ENCODE measurements around the gene SH3RF2.

The SH3RF2 gene

DNA sequence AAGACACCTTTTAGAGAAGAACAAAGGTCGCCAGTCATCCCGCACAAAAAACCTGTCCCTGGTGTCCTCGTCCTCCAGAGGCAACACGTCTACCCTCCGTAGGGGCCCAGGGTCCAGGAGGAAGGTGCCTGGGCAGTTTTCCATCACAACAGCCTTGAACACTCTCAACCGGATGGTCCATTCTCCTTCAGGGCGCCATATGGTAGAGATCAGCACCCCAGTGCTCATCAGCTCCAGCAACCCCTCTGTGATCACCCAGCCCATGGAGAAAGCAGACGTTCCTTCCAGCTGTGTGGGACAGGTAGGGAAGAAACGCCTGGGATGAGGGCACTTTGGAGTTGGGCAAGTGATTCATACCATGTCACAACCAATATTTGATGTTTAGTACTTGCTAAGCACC lies 77.4 kb downstream of the SH3RF2 start:
- no peak for DNase-seq

DNA sequence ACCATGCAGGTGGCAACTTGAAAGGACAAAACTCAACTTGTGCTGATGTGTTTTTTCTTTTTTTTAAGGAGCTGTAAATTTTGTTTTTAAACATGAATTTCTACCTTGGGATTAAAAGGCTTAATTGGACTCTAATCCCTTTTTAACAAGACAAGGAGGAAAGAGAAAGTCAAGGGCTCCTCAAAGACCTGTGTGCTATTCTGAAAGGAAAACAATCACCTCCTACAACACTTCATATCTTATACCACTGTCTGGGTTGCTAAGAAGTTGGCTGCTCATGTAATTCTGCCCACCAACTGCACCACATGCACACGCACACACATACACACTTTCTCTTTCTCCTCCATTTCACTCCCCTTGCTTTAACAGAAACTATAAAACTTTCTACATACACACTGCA lies 78.6 kb downstream of the SH3RF2 start:
- no peak for DNase-seq

DNA sequence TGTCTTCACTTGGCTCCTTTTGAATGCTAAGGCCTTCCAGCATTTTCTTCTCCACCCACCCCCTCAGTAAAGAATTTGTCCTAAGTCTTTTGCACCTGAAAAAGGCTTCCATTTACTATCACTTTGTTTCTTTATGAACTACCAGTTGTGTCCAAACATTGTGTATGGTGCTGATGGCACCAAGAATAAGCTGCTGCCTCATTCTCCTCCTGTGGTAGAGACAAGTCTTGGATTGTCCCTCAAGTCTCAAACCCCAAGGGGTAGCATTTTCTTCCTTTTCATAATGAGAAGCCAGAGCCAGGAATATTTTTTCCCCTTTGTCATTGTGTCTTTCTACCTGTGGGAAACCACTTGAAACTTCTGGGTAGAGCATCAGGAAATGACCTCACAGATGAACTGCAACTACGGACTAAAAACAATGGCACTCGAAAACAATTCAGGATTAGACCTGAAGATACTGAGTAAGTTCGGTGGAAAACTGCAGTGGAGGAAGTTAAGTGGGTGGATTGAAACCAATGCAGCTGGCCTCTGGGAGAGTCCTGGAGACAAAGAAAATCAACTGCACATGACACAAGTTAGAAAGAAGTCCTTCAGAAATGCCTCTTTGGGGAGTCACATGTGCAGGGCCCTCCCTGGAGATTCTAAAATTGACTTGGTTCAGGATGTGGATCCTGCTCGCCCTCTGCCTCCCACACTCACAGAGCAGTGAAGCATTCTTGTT lies 80.5 kb downstream of the SH3RF2 start:
- no peak for DNase-seq

DNA sequence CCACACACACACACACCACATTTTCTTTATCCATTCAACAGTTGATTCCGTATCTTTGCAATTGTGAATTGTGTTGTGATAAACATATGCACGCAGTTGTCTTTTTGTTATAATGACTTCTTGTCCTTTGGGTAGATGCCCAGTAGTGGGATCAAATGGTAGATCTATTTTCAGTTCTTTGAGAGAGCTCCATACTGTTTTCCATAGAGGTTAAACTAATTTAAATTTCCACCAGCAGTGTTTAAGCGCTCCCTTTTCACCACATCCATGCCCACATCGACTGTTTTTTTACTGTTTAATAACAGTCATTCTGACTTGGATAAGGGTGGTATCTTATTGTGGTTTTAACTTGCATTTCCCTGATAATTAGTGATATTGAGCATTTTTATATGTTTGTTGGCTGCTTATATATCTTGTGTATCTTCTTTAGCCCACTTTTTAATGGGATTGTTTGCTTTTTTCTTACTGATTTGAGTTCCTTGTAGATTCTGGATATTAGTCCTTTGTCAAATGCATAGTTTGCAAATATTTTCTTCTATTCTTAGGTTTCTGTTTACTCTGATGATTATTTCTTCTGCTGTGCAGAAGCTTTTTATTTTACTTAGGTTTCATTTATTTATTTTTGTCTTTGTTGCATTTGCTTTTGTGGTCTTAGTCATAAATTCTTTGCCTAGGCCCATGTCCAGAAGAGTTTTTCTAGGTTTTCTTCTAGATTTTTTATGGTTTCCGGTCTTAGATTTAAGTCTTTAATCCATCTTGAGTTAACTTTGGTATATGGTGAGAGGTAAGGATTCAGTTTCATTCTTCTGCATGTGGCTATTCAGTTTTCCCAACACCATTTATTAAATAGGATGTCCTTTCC lies 82.4 kb downstream of the SH3RF2 start:
- no peak for DNase-seq

DNA sequence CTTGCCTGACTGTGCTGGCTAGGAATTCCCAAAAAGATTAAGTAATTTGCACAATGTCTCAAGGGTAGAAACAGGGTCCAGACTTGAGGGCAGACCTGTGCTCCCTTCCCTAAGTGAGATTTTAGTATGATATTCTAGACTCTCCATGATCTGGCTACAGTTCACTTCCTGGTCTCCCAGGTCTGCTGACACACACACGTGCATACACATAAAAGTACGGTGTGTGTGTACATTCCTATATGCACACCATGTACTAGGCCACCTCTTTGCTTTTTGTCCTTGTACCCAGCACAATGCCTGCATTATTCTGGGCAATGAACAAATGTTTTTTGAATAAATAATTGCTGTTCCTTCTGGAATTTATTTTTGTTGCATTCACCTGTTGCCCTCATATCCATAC lies 83.7 kb downstream of the SH3RF2 start:
- no peak for DNase-seq

DNA sequence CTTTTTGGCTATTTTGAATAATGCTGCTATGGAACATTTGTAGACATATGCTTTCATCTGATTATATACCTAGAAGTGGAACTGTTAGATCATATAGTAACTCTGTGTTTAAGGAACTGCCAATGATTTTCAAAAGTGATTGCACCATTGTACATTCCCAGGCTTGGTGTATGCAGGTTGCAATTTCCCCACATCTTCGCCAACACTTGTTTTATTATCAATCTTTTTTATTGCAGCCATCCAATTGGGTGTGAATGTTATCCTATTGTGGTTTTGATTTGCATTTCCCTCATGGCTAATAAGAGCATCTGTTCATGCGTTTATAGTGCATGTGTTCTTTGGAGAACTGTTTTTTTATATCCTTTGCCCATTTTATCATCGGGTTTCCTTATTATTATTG lies 87.7 kb downstream of the SH3RF2 start:
- no peak for DNase-seq

DNA sequence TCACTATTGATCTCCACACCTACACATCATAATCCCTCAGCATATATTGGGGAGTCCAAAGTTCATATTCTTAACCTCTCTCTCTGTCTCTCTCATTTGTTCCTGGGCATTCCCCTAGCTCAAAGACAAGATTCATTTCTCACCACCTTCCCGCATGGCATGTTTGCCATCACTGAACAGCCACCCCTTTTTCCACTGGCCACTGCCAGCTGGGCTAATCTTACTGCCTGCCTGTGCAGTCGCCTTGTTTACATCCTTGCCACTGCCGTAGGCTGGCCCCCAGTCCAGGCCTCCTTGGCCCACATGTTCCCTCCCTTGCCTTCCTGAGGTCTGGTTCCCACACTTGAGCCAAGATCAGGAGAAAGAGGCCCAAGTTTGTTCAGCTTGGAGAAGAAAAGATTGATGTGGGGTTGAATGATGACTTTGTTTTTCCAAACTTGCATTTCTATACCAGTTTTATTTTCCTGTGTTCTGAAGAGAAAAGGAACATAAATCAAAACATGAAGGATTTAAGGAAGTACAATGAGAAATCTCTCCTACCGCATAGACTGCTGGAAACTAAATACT lies 88.8 kb downstream of the SH3RF2 start:
- DNase-seq: no peak

DNA sequence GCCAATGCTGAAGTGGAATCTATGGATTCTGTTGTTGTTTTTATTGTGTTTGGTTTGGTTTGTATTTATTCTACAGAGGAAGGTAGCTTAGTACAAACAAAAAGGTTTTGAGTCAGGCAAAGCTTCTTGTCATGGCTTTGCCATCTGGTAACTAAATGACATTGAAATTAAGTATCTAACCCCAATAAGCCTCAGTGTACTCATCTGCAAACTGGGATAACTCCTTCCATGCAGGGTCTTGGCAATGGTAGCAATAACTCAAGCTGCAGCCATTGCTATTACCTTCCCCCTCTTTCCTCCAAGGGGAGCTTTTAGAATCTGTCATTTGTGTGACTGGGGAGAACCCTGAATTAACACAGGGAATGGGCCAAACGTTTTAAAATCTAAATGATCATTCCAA lies 89.3 kb downstream of the SH3RF2 start:
- DNase-seq: no peak

DNA sequence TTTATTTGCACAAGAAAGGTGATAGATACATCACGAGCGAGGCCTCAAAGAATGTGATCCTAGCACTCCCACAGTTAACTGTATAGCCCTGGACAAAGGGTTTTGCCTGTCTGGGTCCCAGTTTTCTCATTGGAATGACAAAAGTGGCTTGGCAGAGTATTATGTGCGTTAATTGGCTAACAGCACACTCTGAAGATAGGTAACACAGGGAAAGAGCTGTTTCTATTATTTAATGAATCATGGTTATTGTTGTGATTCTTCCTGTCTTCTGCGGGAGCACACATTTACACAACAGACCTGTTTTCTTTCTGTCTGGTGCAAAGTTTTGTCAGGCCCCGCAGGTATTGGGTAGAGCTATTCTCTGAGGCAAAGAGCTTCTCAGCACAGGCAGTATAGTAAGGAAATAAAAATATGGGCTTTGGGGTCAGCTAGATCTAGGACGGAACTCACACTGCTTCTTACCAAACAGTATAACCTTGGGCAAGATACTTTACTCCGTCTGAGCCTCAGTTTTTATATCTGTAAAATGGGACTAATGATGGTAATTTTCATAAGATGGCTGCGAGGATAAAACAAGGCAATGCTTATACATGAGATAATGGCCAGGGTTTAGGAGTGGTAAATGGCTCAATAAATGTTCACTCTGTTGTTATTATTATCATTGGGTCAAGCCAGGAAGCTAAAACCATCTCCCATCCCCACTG lies 90.1 kb downstream of the SH3RF2 start:
- DNase-seq: no peak

DNA sequence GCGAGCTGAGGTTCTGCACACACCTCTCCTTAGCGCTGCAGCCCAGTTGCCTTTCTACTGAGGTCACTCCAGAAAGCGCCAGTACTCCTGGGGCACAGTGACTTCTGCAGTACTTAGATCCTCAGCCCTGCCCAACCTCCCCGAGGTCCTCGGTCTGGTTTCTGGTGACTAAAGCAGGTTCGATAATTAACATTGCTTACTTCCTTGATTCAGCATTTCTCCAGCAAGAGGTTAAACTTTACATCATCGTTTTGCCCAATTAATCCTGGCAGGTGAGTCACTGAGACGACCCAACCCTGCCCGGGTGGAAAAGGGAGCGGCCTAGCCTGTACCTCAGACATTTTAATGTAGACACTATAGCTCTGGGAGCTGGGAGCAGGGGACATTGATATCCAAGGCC lies 91.4 kb downstream of the SH3RF2 start:
- no peak for DNase-seq

DNA sequence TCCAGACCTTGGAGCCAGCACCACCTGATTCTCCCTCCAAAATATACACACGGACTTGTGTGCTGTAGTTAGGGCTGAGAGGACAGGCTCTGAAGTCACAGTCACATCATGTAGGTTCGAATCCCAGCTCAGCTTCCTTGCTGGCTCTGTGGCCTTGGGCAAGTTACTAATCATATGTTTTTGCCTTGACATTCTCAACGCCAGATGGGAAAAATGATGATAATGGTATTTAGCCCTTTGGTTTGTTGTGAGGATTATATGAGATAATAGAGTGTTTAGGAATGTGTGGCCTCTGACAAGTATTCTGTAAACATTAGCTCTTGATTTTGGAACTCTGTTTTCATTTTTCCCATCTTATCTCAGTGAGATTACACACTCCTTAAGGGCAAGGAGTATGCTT lies 96.5 kb downstream of the SH3RF2 start:
- DNase-seq: no peak

DNA sequence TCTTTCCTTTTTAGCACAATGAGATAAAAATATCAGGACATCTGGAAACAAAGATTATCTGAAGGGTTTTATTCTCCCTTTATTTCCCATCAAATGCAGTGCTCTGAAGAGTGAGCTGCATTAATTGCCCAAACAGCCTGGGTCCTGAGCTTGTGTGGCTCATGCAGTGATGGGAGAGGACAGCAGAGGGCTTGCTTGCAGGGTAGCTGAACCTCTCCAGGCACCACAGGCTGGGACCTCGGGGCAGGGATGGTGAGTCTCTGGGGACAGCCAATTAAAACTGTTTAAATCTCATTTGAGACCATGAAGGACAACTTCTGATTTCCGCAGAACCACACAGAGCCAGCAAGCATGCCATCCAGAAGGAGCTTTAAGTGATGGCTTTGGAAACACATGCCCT lies 97.7 kb downstream of the SH3RF2 start:
- DNase-seq: no peak

DNA sequence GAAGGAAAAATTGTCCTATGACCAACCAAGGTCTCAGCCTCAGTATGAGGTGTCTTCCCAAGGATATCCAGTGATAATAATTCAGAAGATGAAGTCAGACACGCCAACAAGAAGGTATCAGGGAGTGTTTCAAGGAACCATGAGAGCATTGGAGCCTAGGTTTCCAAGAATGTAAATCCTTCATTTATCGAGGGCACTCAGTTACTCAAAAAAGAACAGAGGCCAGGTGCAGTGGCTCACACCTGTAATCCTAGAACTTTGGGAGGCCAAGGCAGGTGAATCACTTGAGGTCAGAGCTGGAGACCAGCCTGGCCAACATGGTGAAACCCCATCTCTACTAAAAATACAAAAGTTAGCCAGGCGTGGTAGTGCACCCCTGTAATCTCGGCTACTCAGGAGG lies 98.2 kb downstream of the SH3RF2 start:
- no peak for DNase-seq

DNA sequence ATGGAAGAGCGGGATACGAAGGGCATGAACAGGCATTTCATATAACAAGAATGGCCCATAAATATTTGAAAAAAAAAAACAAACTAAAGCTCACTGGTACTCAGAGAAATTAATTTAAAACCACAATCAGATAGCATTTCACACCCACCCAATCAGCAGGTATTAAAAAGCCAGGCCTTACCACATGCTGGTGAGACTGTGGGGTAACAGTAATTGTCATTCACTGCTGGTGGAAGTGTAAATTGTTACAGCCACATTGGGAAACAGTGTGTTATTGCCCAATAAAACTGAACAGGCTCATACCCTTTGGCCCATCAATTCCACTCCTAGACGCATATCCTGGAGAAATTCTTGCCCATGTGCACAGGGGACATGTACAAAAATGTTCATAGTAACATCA lies 103.0 kb downstream of the SH3RF2 start:
- no peak for DNase-seq

DNA sequence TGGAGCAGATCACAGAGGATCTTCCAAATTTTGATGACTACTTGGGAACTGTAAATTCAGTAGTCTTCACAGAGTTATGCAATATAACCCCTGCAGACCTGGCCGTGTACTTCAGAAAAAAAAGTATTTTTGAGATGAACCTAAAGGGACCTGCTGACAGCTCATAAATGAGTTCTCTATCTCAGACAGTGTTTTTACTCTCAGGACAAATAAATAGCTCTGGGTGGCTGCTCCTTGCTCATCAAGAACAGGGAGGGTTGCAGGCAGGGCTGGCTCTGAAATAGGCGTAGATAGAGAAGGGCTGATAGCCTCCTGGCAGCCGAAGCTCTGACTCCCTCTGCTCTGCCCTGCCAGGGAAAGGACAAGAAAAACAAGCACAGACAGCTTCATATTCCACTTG lies 104.1 kb downstream of the SH3RF2 start:
- DNase-seq: no peak

DNA sequence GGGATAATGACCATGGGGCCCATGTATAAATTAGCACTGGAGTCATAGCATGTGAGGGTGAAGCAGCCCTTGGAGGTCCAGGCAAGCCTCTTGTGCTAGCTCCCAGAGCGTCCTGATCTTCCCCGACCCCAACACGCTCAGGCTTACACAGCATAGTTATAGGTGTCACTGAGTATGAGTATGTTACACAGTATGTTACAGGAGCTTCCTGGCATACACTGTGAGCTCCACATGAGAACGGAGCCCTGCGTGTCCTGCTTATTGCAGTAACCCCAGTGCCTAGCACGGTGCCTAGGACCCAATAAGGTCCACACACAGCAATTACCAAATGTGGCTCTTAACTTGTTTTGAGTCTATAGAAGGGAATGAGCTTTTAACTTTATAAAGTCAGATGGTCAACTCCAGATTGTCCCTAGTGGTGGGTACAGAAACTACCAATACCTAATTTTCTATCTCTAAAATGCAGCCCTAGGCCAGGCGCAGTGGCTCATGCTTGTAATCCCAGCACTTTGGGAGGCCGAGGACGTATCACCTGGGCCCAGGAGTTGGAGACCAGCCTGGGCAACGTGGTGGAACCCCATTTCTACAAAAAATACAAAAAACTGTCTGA lies 104.9 kb downstream of the SH3RF2 start:
- no peak for DNase-seq

DNA sequence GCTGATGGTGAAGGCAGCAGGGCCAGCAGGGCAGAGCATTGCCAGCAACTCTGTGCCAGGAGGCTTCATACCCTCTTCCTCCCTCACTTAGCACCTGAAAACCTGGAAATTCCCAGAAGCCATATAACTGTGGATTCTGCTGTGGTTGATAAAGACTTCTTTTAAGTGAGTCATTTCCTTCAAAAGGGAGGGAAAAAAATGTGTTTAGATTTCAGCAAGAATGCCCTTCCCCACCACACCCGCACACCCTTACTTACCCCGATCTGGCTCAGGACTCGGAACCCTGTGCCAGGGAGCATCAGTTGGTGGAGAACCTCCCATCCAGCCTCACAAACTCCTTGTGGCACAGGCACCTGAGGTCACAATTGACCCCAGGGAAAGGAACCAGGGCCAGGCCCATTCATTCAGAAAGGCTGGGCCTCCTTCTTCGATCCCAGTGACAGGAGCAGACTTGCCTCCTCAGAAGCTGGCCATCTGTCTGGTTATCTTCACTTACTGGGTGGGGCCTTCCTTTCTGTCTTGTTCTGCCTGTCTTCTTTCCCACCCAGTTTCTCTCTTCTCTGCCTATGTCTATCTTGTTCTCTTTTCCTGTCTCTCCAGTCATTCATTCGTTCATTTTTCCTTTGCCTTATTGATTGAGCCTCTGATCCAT lies 106.4 kb downstream of the SH3RF2 start:
- DNase-seq: no peak

DNA sequence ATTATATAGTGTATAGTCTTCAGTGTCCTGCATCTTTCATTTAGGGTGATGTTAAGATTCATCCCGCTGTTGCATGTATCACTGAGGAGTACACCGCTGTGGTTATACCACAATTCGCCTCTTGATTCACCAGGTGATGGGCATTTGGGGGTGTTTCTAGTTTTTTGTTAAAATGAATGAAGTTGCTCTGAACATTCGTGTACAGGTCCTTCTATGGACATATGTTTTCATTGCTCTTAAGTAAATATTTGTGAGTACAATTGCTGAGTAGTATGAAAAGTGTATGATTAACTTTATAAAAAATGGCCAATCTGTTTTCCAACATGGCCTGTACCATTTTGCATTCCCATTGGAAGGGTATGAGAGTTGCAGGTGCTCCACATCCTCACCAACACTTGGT lies 107.3 kb downstream of the SH3RF2 start:
- no peak for DNase-seq

DNA sequence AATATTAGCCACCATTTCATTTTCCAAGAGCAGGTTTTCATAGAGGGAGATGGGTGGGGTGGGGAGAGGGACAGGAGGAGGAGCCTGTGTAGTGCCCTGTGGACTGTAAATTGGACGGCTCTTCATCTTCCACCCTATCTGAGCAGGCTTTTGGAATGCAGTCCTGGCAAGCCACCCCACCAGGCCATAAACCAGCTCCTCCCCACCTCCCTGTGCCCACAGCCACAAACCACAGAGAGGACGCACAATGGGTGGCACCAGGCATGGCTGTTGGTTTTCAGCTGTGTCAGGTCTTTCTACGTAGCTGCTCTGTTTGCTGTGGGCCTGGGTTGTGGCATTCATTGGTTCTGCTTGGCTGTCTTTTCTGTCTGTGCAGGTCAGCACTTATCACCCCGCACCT lies 111.0 kb downstream of the SH3RF2 start:
- no peak for DNase-seq

DNA sequence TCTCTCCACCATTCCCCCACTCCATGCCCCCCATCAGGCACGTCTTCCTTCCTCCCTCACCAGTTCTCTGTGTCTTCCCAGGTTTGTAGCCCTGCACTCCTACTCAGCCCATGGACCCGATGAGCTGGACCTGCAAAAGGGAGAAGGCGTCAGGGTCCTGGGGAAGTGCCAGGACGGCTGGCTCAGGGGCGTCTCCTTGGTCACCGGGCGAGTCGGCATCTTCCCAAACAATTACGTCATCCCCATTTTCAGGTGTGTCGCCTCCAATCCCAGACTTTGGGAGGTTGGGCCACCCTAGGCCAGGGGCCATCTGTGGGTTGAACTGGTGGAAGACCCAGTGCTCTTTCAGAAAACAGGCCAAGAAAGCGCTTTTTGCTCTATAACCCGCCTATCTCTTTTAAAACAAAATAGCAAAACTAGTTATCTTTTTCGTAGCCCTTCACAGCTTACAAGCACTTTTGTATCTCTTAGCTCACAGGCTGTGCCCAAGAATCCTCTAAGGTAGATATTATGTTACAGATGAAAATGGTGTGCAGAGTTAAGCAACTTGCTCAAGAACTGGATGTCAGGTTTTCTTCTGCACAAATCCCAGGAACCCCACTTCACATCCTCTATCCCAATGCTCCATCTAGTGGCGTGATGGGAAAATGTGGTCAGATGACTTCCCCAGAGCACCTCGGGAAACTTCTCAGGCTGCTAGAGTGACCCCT lies 112.8 kb downstream of the SH3RF2 start:
- peak; percentile 56 for DNase-seq

DNA sequence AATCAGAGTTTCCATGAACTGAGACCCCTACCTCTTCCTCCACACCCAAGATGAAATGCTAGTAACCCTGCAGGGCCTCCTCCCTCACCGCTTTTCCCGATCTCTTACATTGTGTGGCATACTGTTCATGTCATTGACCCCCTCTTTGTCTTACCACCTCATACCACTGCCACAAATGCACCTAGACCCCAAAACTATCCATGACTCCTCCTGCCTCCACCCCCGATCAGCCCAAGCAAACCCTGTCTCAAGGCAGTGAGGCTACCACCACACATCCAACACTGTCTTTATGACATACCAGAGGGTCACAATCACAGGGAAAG lies 113.3 kb downstream of the SH3RF2 start:
- DNase-seq: no peak

DNA sequence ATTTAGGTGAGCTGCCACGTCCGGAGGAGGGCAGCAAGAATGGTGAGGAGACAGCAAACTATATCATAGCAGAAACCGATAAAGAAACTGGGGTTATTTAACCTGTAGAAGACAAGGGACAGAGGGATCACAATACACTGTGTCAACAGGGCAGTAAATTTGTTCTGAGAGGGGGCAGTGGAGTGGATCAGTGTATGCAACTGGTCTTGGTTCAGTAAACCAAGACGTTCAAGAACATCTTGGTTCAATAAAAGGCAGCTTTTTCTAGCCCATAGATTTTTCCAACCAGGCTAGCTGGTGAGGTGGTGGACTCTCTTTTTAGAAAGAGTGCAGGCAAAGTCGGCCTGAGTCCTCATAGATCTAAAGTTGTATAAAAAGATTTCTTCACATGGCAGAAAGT lies 113.7 kb downstream of the SH3RF2 start:
- DNase-seq: no peak
